OCI-LY7 (cell line): ENCODE results near the gene ZNF79. TPM values are rescaled to one million over a fixed set of nuclear protein-coding genes. Genes with fewer than 3 reads are reported as not detected.

Experiments
- BruUV-seq: library from RNA; stranded (reverse); fragments of 400-500 nt; replicated peaks from 2 replicates; lab custom pipeline; 2021; lab: Mats Ljungman, UMichigan
- CTCF ChIA-PET: fragments of 300-600 bp; sonication (Branson Sonifier 250); formaldehyde crosslinking; loops from one replicate; lab custom pipeline; 2022; ENCODE audit warnings: antibody characterized with exemption; ENCODE audit not compliant: unreplicated experiment; lab: Charles Lee
- POLR2A ChIA-PET: fragments of 300-600 bp; sonication (Branson Sonifier 250); formaldehyde crosslinking; loops from one replicate; lab custom pipeline; 2022; ENCODE audit warnings: antibody characterized with exemption; lab: Charles Lee
- DNase-seq: peaks from one replicate; pipeline ENCODE4 v3.0.0-alpha.2; 2015; ENCODE audit warnings: low spot score
- H2AFZ ChIP-seq: fragments of 200-600 bp; sonication (generic), shearing (Covaris generic); 2 replicates; pipeline ENCODE4 v1.6.1; 2014; ENCODE audit warnings: mild to moderate bottlenecking, antibody characterized with exemption, low read length, moderate library complexity
- H3K27ac ChIP-seq: fragments of 200-600 bp; sonication (generic); 2 replicates; pipeline ENCODE4 v1.5.1; 2014; ENCODE audit warnings: mixed run types, low read depth, mild to moderate bottlenecking, moderate library complexity, low read length, inconsistent platforms; ENCODE audit not compliant: poor library complexity, severe bottlenecking
- H3K36me3 ChIP-seq: fragments of 200-600 bp; sonication (generic); 2 replicates; pipeline ENCODE4 v1.6.1; 2014; ENCODE audit warnings: mild to moderate bottlenecking, antibody characterized with exemption, low read length, moderate library complexity, mixed read lengths; ENCODE audit not compliant: insufficient read depth
- H3K4me1 ChIP-seq: fragments of 200-600 bp; sonication (generic); 2 replicates; pipeline ENCODE4 v1.5.1; 2014; ENCODE audit warnings: mild to moderate bottlenecking, low read length; ENCODE audit not compliant: insufficient read depth, poor library complexity, severe bottlenecking
- H3K4me2 ChIP-seq: fragments of 200-600 bp; sonication (generic); 2 replicates; pipeline ENCODE4 v1.6.1; 2014; ENCODE audit warnings: mild to moderate bottlenecking, low read length
- H3K4me3 ChIP-seq: fragments of 200-600 bp; sonication (generic); 2 replicates; pipeline ENCODE4 v1.5.1; 2014; ENCODE audit warnings: mild to moderate bottlenecking, low read depth, low read length; ENCODE audit not compliant: poor library complexity, severe bottlenecking
- H3K79me2 ChIP-seq: fragments of 200-600 bp; sonication (generic); 2 replicates; pipeline ENCODE4 v1.6.1; 2016; ENCODE audit warnings: low read depth, mild to moderate bottlenecking, low read length, moderate library complexity, mixed read lengths; ENCODE audit not compliant: insufficient read depth
- H3K9me2 ChIP-seq: fragments of 200-600 bp; sonication (generic); 2 replicates; pipeline ENCODE4 v1.6.1; 2016; ENCODE audit warnings: mild to moderate bottlenecking, low read length, mixed read lengths; ENCODE audit not compliant: insufficient read depth
- H3K9me3 ChIP-seq: fragments of 200-600 bp; sonication (generic); 2 replicates; pipeline ENCODE4 v1.6.1; 2014; ENCODE audit warnings: mild to moderate bottlenecking, mixed run types, low read length, mixed read lengths
- H4K20me1 ChIP-seq: fragments of 200-600 bp; sonication (generic); 2 replicates; pipeline ENCODE4 v1.6.1; 2014; ENCODE audit warnings: mild to moderate bottlenecking, antibody characterized with exemption, low read length, moderate library complexity, mixed read lengths; ENCODE audit not compliant: insufficient read depth
- EZH2phosphoT487 ChIP-seq: fragments of 200-600 bp; sonication (generic); IDR thresholded peaks from 2 replicates; pipeline ENCODE4 v1.6.1; 2018; ENCODE audit warnings: low read depth, borderline replicate concordance, mild to moderate bottlenecking, mixed run types, antibody characterized with exemption, low read length, moderate library complexity, mixed read lengths
- intact Hi-C: fragments of 100-400 bp; cut with micrococcal nuclease; formaldehyde crosslinking; loops from one replicate; pipeline ENCODE4 v1.10.0; 2022; ENCODE audit not compliant: unreplicated experiment
- total RNA-seq, 2 experiments: library from RNA; depleted of rRNA in 1 of 2; stranded (reverse); fragments of >200 nt in 1 of 2; shearing (Covaris generic) in 1 of 2; gene quantifications; 2 replicates each; pipeline ENCODE4 v1.2.3, GENCODE V29; 2014 to 2022
- TF ChIP-seq, protein P1 (sequence below): fragments of 200-600 bp; sonication (generic); conservative IDR thresholded peaks from 2 replicates; pipeline ENCODE4 v1.5.1; 2014; ENCODE audit warnings: mild to moderate bottlenecking, antibody characterized with exemption, low read length, moderate library complexity, mixed read lengths

The ZNF79 gene
- total RNA-seq, 2 experiments from 2014 or later: 9.4 to 14.9 TPM

DNA sequence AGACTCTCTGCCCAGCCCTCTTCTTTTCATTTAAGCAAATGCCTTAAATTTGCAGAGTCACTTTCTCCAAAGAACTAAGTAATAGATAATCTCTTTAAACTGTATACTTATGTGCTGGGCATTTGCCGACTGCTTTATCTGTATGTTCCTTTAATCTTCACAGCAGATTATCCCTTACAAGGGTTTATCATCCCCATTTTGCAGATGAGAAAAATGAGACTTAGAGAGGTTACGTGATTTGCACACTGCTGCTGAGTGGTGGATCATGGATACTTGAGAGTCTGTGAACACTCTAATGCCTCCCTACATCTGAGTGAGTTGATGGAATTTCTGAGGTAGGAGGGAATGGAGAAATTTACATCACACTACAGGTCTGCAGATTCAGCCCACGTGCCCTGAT lies 4.2 kb downstream of the ZNF79 start:
- Histone ChIP-seq H4K20me1 (no peaks in the 10 kb centered on the region), H3K79me2 (peaks cover 28% of the 10 kb centered on the region; the same call in 1 of the 2 replicates), H3K36me3 (peaks cover 47% of the 10 kb centered on the region), H2AFZ (no peak overlapping the region), H3K4me2 (no peak overlapping the region), H3K27ac (no peak overlapping the region), H3K4me3 (no peak overlapping the region), H3K9me3 (no peaks in the 10 kb centered on the region), H3K9me2 (no peaks in the 10 kb centered on the region), H3K4me1 (peaks cover 13% of the 10 kb centered on the region)
- POLR2A ChIA-PET: no interaction called here
- no peak for DNase-seq
- intact Hi-C loops: no loop called here
- TF ChIP-seq EZH2phosphoT487: no peak
- TF ChIP-seq, protein P1, sequence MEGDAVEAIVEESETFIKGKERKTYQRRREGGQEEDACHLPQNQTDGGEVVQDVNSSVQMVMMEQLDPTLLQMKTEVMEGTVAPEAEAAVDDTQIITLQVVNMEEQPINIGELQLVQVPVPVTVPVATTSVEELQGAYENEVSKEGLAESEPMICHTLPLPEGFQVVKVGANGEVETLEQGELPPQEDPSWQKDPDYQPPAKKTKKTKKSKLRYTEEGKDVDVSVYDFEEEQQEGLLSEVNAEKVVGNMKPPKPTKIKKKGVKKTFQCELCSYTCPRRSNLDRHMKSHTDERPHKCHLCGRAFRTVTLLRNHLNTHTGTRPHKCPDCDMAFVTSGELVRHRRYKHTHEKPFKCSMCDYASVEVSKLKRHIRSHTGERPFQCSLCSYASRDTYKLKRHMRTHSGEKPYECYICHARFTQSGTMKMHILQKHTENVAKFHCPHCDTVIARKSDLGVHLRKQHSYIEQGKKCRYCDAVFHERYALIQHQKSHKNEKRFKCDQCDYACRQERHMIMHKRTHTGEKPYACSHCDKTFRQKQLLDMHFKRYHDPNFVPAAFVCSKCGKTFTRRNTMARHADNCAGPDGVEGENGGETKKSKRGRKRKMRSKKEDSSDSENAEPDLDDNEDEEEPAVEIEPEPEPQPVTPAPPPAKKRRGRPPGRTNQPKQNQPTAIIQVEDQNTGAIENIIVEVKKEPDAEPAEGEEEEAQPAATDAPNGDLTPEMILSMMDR: no peak
- no TSS peak for BruUV-seq
- CTCF ChIA-PET: no interaction called here

DNA sequence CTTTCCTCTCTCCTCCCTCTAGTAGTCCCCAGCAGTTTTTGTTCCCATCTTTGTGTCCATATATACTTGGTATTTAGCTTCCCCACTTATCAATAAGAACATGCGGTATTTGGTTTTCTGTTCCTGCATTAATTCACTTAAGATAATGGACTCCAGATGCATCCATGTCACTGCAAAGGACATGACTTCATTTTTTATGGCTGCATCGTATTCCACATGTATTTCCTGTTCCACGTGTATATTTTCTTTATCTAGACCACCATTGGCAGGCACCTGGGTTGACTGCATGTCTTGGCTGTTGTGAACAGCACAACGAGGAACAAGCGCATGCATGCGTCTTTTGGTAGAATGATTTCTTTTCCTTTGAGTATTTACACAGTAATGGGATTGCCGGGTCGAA lies 6.2 kb downstream of the ZNF79 start:
- ChIA-PET POLR2A (no interaction called here), CTCF (no interaction called here)
- Histone ChIP-seq H3K4me2 (no peak overlapping the region), H3K9me3 (no peaks in the 10 kb centered on the region), H4K20me1 (no peaks in the 10 kb centered on the region), H3K9me2 (no peaks in the 10 kb centered on the region), H3K79me2 (peaks cover 15% of the 10 kb centered on the region; the same call in 1 of the 2 replicates), H3K4me3 (no peak overlapping the region), H3K4me1 (peaks cover 7% of the 10 kb centered on the region), H3K36me3 (peaks cover 66% of the 10 kb centered on the region), H2AFZ (no peak overlapping the region), H3K27ac (no peak overlapping the region)
- DNase-seq: no peak
- BruUV-seq: no TSS peak
- intact Hi-C loops: no loop called here
- no peak for TF ChIP-seq EZH2phosphoT487
- TF ChIP-seq, protein P1: no peak

DNA sequence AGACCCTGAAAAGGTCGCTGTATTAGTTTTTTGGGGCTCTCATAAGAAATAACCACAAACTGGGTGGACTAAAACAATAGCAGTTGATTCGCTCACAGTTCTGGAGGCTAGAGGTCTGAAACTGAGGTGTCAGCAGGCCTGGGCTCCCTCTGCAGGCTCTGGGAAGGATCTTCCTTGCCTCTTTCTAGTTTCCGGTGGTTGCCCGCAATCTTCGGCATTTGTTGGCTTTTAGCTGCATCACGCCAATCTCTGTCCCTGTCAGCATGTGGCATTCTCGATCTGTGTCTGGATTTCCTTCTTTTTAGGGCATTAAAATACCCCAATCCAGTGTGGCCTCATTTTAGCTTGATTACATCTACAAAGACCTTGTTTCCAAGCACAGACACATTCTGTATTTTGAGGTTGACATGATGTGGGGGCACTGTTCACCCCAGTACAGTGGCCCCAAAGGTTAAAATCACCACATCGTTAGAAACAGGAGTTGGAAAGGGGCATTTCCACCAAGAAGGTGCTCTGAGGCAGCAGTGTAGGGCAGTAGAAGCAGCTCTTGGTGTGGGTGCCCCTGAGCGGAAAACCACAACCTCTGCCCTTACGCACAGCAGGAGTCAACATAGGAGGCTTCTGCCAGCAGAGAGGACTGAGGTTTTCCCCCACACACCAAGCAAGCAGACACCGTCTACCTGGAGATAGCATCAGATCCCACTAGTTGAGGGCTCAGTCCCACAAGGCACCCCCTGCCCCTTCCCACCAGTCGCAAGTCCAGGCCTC lies 13.5 kb downstream of the ZNF79 start:
- intact Hi-C loops: no loop called here
- ChIA-PET POLR2A (no interaction called here), CTCF (no interaction called here)
- H3K4me3 ChIP-seq: no peak overlapping the region
- no peak overlapping the region for H2AFZ ChIP-seq
- DNase-seq: no peak
- no peak overlapping the region for H3K4me2 ChIP-seq
- H3K36me3 ChIP-seq: peaks cover 85% of the 10 kb centered on the region
- no peaks in the 10 kb centered on the region for H3K9me2 ChIP-seq
- H3K4me1 ChIP-seq: no peaks in the 10 kb centered on the region
- H3K27ac ChIP-seq: no peak overlapping the region
- TF ChIP-seq EZH2phosphoT487: no peak
- TF ChIP-seq, protein P1: no peak
- no peaks in the 10 kb centered on the region for H3K79me2 ChIP-seq
- H3K9me3 ChIP-seq: no peaks in the 10 kb centered on the region
- BruUV-seq: no TSS peak
- H4K20me1 ChIP-seq: no peaks in the 10 kb centered on the region
